ENCODE results near the gene MACROD2.

GRCh38 chr20:15187612-15188011 is 1192.3 kb downstream of the MACROD2 start:
- TF ChIP-seq, protein P1, sequence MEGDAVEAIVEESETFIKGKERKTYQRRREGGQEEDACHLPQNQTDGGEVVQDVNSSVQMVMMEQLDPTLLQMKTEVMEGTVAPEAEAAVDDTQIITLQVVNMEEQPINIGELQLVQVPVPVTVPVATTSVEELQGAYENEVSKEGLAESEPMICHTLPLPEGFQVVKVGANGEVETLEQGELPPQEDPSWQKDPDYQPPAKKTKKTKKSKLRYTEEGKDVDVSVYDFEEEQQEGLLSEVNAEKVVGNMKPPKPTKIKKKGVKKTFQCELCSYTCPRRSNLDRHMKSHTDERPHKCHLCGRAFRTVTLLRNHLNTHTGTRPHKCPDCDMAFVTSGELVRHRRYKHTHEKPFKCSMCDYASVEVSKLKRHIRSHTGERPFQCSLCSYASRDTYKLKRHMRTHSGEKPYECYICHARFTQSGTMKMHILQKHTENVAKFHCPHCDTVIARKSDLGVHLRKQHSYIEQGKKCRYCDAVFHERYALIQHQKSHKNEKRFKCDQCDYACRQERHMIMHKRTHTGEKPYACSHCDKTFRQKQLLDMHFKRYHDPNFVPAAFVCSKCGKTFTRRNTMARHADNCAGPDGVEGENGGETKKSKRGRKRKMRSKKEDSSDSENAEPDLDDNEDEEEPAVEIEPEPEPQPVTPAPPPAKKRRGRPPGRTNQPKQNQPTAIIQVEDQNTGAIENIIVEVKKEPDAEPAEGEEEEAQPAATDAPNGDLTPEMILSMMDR (conservative IDR thresholded peaks at IDR 0.05), result no peak
- no peak for TF ChIP-seq ZFX (IDR thresholded peaks at IDR 0.05)
